ENCODE data around the gene SVIL.
"Not testable (repeated sequence)": the region's sequence is repeated elsewhere in the genome, so short reads cannot be mapped to it uniquely, and the experiment has no call there.

Gene SVIL

DNA sequence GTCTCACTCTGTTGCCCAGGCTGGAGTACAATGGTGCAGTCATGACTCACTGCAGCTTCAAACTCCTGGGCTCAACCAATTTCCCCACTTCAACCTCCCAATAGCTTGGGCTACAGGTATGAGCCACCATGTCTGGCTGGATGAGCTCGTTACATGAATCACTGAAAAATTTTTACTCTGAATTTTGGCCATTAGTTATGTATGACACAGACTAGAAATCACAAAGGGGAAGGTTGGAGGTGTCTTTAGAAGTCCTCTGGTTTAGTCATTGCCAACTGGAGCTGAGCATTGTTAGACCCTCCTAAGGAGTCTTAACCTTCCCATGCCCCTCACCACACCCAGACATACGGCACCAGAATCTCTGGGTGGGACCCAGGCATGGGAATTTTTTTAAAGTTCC, 34.7 kb downstream of the SVIL start:
- no peak for DNase-seq

DNA sequence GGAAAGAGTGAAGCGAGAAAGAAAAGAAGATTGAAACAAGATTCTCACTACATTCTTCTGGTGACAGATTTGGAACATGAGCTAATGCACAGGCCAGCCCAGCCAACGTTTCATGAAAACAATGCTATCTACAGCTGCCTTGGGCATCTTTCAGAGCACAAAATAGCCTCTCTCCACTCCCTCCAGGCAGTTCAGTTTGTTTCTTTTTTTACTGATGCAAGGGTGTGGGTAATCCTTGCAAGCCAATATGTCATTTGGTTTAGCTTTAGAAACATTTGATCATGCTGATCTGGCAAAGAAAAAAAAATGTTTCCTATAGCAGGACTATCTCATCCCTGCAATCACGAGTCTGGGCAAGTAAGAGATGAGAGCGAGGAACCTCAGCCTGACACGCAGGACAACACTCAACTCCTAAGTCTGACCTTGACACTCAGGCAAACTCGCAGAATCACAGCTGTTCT, 35.9 kb downstream of the SVIL start:
- no peak for DNase-seq

DNA sequence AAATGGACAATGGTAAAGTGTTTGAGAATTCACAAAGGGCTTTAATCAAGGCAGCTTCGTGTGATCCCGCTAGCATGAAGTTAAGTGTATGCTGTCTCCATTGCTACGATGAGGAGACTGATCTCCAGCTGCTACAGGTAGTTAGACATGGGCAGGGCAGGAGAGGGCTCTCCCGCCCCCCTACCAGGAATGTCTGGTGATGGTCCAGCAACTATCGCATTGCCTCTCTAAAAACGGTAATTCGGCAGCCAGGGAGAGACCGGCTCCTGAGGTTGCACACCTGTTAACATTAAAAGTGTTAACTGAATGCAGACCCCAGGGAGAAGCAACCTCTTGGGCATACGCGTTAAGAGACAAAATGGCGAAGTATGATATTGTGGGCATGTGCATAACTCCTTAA, 37.9 kb downstream of the SVIL start:
- DNase-seq, result no peak

DNA sequence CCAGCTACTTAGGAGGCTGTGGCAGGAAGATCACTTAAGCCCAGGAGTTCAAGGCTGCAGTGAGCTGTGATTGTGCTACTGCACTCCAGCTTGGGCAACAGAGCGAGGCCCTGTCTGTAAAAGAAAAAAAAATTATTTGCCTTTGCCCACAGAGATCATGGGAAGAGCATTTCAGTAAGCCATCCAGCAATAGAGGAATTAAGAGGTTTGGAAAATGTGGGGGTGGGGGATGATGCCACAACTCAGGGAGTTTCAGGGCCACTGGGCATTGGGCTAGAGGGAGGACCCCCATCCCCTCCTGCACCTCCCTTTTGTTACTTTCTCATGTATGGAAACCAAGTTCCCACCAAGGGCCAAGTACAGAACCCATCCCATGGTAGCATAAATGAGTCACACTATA, 38.4 kb downstream of the SVIL start:
- DNase-seq, result no peak

DNA sequence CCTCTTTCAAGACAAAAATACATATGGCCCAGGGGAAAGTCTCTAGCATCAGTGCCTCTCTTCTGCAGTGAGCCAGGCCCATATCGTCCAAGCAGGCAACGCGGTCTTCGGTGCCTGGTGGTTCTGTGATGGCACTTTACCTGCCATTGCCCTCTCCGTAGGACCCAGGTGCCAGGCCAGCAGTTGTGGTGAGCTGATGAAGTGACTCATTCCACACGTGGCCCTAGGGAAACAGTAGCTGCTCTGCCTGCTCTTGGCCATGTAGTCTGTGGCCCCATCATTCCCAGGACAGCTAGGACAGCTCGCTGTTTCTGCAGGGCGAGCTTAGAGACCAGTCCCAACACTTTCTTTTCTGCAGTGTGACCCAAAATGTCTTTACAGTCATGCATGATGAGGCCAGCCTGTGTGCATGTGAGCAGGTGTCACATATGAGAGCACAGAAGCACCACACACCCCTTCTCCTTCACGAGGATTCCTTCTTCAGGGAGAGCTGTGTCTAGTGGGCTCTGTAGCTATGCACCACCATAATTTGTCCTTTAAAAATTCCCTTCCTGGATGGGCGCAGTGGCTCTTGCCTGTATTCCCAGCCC, 39.0 kb downstream of the SVIL start:
- DNase-seq, result no peak

DNA sequence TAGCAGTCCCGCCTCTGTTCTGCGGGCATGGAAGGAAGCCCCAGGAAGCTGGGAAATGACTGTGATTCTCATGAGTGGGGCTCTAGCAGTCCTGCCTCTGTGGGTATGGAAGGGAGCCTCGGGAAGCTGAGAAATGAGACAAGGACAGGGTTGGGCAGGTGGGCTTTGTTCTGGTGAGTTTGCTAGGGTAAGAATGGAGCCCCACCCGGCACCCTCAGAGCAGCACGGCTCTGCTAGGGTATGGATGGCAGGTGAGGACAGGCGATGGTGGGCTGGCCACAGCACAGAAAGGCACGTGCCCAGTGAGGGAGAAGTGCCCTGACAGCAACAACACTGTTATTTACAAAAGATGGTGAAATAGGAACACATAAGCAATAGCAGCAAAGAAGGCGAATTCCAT, 39.6 kb downstream of the SVIL start:
- DNase-seq, result no peak

DNA sequence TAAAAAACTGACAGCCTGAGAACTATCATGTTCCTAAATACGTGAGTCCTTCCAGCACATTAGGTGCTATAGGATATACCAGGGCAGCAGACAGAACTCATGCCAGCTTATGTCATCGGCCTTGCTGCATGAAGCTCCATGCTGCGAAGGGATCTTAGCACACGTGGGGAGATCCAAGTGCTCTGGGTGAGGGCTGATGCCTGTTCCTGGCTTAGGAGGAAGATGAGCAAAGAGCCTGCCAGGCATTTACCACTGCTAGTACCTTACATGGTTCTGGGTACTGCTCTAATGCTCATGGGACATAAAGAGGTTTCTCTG, 43.2 kb downstream of the SVIL start:
- no peak for DNase-seq

DNA sequence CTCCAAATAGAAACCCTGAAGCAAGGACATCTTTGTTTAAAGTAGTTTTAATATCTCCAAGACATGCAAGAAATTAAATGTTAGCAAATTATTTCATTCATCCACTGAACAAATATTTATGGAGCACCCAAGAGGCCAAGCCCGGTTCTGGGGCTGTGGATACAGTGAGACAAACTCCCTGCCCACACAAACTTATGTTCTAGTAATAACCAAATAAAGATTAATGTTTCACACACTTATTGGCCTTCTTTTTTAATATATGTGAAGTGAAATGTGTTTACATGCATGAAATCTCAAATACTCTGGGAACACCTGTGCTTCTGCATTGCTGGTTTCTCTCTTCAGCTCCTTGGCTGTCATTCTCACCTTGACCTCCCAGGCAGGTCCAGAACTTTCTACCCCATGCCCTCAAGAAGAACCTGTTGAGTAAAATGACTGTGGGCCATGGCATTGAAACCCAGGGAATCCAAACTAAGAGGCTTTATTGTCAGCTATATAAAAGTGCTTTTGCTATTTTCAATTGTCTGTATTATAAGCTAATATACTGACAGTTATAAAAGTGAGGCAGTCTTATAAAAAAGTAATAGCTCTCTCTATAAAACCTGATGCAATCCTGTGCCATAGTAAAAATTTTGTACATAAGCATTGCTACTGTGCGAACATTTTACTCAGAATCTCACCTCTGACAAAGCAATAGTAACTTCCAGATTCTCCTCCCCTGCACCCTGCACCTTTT, 43.7 kb downstream of the SVIL start:
- DNase-seq, result no peak

DNA sequence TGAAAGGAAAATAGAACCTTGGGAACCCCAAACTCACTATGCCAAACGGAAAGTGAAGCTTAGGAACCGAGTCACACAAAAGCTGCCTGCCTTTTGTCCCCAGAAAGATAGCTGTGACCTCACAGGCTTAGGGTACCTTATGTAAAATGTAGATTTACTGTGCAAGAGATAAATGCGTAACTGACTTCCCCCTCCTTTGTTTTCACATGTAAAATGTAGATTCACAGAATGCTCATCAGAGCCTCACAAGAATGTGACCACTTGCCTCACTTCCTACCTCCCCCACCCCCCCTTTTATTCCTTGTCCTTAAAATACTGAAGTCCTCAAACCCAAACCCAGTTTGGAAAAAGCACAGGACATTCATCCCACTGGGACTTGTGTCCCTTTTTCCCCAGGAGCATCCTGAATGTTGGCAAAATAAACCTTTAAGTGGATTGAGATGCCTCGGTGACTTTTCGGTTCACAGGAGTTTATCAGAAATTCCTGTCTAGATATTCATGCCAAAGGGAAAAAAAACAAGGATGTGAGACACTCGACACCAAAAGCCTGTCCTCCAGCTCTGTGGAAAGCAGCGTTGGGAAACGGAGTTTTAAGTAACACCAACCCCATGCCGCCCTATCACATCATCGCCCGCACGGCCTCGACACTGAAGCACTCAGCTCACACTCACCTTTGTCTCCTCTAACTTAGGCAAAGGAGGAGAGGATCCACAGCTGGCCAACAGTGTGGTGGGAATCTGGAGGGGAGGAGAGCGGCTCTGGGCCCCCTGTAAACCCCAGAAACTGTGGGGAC, 45.9 kb downstream of the SVIL start:
- DNase-seq, result no peak

DNA sequence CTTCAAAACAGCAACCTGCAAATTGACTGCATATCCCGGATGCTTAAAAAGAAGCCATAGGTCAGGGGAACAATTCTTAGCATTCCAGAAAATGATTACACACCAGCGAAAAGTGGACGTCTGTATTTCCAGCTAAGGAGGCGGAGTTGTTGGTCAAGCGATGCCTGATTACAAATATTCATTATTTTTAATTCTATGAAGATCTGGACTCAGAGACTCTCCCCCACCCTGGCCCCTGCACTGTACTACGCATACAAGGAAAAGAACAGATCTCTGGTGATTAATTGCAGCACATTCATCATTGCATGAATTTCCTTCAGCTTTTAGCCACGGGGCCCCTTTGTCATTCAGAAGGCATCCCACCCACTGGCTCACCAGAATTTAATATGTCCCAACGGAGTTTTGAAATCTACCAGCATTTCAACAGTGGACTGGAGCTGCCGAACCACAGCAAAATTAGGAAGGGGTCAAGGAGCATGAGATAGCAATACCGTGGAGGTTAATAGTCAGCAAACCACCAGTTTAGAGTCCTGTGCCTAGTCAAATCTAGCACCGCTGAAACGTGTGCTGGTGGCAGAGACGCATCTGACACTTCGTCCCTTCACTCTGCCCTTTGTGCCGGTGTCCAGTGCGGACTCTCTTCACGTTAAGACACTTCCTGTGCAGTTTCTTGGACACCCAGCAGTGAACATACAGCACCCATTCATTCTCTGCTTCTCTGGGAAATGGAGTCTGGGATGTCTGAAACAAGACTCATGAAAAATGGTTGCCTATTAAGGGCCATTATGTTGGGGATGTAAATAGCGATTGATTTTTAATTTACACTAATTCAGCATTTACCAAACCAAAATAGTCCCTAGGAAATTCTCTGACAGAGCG, 46.8 kb downstream of the SVIL start:
- DNase-seq, result not testable (repeated sequence)

DNA sequence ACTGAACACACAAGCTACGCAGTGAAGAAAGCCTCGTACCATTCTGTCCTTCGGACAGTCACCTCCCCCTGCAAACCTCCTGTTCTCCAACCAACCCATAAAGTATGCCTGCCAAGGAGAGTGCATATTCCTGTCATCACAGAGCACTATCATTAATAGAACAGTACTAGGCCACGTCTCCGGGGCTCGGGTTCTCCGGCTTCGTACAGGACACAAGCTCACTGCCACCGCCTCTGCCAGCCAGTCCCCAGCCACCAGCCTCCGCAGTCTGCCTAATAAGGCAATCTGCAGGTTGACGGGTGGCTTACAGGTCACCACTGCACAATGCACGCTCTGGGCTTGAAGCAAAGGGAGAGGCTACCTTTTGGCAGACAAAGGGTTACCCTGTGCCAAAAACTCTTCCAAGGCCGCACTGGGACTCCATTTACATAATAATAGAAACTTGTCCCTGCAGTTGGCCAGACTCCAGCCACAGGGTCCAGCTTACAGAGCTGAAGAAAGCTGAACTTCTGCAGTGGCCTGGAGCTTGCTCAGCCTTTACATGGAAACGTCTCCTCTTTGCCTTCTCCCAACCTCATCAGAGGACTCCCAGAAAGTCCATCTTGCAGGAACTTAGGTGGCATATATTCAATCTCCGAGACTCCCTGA, 47.5 kb downstream of the SVIL start:
- not testable (repeated sequence) for DNase-seq

DNA sequence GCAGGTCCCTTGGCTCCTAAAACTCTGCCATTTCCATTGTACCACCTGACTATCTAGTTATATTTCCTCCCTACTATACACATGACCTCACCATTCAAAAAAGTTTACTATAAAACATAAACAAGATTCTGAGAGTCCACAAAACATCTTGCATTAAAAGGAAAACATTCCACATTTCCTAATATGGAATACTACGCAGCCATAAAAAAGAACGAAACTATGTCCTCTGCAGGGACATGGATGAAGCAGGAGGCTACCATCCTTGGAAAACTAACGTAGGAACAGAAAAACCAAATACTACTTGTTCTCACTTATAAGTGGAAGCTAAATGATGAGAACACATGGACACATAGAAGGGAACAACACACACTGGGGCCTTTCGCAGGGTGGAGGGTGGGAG, 48.3 kb downstream of the SVIL start:
- DNase-seq, result no peak

DNA sequence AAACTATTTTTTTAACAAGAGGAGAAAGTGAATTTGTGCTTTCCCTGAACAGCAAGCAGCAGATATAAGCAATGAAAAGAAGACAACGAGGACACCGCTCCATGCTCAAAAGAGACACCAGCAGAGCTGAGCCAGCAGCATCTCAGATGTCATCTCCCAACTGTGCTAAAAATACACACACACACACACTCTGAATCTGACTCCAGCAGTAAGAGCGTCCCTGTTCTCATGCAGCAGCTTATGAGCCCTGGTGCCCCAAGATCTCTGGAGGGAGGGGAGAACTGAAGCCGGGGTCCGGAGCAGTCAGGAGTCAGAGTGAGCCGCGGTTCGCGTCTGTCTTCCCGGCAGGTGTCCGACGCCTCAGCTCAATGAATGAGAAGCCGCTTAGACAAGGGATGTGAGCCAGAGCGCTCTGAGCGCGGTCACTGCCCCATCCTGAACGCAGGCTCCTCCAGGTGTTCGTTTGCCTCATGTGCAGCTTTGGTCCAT, 49.2 kb downstream of the SVIL start:
- no peak for DNase-seq

DNA sequence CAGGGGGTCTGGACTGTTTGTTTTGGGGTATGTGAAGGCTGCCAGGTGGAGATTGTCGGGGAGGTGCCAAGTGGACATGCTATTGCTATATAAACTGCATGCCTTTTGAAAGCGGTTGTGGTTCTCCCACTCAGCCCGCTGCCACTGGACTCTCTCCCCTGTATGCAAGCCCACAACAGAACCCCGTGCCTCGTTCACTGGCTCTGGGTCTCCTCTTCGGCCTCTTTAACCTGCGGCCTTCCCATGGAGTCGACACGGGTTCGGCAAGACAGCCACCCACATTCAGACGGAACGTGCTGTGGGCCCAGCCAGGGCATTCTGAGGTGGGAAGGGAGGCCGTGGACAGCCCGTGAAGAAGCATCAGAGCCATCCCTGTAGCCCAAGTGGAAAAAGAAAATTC, 50.3 kb downstream of the SVIL start:
- no peak for DNase-seq

DNA sequence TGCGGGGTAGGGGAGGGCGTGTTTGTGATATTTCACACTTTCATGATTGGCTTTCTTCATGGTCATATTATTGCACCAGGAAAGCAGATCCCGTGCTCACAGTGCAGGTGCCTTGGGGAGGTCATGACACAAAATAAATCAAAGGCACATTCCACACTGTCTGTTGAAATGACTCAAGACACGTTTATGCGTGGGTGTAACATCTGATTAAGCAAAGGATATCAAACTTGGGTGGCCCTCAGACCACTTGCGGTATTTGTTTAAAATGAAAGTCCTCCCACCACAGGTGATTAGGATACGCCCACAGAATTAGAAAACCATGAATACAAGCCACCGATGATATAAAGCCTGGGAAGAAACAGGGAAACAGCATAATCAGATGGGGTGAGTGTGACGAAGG, 51.1 kb downstream of the SVIL start:
- no peak for DNase-seq

DNA sequence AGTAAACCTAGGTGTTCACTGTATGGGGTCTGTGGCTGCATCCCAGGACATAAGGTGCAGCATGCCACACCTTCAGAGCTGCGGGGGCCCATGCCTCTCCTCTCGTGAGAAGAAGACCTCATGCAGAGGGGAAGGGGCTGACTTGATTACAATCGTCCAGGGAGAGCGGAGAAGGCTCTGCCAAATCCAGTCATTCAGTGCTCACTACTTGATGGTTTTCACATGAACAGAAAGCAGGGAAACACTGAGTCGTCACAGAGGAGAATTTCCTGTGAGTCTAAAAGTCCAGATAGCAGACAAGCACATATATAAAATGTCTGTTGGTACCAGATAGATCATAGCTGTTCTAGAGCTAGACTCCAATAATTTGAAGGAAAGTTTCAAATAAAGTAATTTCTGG, 52.0 kb downstream of the SVIL start:
- DNase-seq, result not testable (repeated sequence)

DNA sequence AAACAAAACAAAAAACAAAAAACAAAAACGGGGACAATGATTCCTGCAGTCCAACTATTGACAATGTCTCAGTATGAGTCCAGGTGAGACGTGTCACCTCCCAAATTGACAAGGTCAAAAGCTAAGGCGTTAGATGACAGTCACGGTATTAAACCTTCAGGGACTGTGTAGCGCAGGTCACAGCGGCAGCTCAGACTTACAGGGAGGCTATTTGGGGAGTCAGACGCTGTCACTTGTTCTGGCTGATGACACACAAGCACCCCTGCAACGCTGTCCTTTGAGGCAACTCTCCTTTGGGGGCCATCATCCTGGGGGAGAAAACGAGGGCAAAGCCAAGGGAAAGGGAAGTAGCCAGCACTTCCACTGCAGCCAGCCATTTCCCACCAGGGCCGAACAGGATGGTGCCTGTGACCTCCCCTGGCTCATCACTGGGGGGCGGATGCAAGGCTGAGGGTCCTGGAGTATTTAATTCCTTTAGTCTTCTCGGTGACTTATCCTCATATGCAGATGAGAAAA, 55.3 kb downstream of the SVIL start:
- DNase-seq, result no peak

DNA sequence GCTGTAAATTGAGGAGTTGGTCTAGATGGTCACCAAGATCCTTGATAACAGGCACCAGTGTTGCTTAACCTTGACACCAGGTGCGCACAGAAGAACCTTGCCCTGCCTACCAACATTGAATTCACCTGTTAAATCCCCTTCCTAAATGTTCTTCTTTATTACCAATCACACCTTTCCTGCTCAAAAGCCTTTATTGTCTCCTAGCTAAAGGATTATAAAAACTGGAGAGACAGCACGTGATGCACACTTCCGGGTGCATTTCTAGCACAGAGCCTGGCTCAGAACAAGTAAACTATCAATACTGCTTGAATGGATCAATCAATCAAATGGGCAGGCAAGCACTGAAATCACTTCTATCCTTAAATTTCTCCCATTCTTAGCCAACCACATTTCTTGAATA, 56.3 kb downstream of the SVIL start:
- DNase-seq, result no peak

DNA sequence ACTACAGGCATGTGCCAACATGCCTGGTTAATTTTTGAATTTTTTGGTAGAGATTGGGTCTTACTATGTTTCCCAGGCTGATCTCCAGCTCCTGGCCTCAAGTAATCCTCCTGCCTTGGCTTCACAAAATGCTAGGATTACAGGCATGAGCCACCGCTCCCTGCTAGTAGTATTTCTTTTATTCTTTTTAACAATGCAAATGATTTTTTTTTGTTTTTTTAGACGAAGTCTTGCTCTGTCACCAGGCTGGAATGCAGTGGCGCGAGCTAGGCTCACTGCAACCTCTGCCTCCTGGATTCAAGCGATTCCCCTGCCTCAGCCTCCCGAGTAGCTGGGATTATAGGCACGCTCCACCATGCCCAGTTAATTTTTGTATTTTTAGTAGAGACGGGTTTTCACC, 58.1 kb downstream of the SVIL start:
- DNase-seq, result no peak

DNA sequence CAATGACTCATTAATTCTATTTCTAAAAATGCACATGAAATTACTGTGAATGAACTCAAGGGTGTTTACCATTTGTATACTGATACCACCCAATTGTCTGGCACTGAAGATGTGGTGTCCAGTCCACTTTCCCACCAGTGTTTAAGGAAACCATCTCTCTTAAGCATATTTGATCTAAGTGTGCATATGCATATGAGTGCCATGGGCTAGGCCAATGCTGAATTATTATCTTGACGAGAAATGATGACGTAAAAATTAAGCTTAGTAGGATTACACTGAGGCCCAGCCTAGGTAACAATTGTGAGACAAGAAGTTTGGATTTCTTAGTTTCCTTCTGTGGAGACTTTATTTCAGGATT, 59.7 kb downstream of the SVIL start:
- DNase-seq, result no peak

DNA sequence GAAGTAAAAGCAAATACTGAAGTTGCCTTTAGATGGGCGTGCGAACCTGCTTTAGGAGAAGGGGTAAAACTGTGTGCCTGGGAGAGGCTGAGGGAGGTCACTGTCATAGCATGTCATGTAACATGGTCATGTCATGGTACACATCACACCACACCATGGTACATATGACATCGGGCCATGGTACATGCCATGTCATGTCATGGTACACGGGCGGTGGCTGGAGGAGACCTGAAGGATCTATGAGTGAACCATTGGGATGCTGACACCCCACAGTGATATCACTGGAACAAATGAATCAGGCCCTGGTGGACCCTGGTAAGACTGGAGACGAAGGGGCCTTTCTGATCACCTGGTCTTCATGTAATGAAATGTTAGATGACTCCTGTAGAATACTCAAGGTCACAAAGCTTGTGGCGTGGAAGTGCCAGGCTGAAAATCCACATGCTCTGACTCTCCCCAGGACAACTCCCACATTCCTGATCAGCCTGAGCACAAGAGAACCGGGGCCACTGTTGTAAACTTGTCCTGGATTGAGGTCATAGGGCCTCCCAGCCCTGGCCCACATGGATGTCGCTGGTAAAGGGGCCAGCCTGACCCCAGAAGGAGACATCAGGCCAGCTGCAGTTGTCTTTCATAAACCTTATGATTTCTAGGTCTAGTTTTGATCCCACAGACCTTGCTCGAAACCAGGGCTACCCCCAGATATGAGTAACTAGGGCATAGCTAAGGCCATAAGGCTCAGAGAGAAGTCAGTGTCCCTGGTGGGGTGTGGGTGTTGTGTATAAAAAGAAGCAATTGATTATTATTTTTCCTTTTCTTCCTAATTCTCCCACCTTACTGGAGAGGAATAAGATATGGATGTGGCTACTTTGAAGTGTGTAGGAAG, 60.3 kb downstream of the SVIL start:
- not testable (repeated sequence) for DNase-seq
